ENCODE data around the gene ANKRD17.

Gene ANKRD17

DNA sequence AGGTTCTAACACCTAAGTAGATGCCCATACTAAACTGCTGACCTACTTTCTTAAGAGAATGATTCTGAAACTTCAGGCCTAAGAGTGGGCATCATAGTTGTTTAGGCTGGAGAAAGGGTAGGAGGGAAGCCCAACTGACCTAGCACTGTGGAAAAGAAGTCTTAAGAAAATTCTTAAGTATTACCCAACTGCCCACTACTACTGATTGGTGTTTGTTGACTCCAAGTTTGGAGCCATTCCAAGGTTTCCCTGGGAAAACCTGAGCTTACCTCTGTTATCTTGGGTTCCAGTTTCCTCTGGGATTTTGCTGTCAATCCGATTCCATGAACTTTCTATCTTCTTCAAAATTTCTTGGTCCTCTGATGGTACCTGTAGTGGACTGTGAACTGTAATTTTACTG, 23.9 kb downstream of the ANKRD17 start (continued):
- TF ChIP-seq ZNF600 (tag by site-specific recombination; IDR thresholded peaks at IDR 0.05), result no peak
- TF ChIP-seq, protein P1, sequence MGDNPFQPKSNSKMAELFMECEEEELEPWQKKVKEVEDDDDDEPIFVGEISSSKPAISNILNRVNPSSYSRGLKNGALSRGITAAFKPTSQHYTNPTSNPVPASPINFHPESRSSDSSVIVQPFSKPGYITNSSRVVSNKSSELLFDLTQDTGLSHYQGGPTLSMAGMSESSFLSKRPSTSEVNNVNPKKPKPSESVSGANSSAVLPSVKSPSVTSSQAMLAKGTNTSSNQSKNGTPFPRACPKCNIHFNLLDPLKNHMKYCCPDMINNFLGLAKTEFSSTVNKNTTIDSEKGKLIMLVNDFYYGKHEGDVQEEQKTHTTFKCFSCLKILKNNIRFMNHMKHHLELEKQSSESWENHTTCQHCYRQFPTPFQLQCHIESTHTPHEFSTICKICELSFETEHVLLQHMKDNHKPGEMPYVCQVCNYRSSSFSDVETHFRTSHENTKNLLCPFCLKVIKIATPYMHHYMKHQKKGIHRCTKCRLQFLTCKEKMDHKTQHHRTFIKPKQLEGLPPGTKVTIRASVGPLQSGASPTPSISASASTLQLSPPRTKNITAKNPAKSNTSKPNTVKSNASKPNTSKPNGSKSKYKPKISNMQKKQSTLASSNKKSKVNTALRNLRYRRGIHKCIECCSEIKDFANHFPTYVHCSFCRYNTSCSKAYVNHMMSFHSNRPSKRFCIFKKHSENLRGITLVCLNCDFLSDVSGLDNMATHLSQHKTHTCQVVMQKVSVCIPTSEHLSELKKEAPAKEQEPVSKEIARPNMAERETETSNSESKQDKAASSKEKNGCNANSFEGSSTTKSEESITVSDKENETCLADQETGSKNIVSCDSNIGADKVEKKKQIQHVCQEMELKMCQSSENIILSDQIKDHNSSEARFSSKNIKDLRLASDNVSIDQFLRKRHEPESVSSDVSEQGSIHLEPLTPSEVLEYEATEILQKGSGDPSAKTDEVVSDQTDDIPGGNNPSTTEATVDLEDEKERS (tag by site-specific recombination; IDR thresholded peaks at IDR 0.05), result no peak
- TF ChIP-seq KLF7 (tag by site-specific recombination; IDR thresholded peaks at IDR 0.05; ENCODE audit: borderline replicate concordance), result no peak
- TF ChIP-seq ZNF701 (tag by site-specific recombination; IDR thresholded peaks at IDR 0.05), result no peak
- no peak for TF ChIP-seq MYNN (tag by site-specific recombination; IDR thresholded peaks at IDR 0.05; ENCODE audit: borderline replicate concordance)
- TF ChIP-seq, protein P2, sequence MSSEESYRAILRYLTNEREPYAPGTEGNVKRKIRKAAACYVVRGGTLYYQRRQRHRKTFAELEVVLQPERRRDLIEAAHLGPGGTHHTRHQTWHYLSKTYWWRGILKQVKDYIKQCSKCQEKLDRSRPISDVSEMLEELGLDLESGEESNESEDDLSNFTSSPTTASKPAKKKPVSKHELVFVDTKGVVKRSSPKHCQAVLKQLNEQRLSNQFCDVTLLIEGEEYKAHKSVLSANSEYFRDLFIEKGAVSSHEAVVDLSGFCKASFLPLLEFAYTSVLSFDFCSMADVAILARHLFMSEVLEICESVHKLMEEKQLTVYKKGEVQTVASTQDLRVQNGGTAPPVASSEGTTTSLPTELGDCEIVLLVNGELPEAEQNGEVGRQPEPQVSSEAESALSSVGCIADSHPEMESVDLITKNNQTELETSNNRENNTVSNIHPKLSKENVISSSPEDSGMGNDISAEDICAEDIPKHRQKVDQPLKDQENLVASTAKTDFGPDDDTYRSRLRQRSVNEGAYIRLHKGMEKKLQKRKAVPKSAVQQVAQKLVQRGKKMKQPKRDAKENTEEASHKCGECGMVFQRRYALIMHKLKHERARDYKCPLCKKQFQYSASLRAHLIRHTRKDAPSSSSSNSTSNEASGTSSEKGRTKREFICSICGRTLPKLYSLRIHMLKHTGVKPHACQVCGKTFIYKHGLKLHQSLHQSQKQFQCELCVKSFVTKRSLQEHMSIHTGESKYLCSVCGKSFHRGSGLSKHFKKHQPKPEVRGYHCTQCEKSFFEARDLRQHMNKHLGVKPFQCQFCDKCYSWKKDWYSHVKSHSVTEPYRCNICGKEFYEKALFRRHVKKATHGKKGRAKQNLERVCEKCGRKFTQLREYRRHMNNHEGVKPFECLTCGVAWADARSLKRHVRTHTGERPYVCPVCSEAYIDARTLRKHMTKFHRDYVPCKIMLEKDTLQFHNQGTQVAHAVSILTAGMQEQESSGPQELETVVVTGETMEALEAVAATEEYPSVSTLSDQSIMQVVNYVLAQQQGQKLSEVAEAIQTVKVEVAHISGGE (tag by site-specific recombination; conservative IDR thresholded peaks at IDR 0.05; ENCODE audit: low read depth), result no peak
- no peak for TF ChIP-seq ZNF776 (tag by site-specific recombination; IDR thresholded peaks at IDR 0.05; ENCODE audit: borderline replicate concordance)
- TF ChIP-seq ZNF830 (tag by site-specific recombination; IDR thresholded peaks at IDR 0.05; ENCODE audit: low read depth), result no peak
- no peak for TF ChIP-seq ZNF530 (tag by site-specific recombination; IDR thresholded peaks at IDR 0.05; ENCODE audit: low read depth)
- no peak for TF ChIP-seq ZNF654 (tag by site-specific recombination; IDR thresholded peaks at IDR 0.05; ENCODE audit: low read depth)
- TF ChIP-seq, protein P3, sequence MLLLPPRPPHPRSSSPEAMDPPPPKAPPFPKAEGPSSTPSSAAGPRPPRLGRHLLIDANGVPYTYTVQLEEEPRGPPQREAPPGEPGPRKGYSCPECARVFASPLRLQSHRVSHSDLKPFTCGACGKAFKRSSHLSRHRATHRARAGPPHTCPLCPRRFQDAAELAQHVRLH (tag by site-specific recombination; IDR thresholded peaks at IDR 0.05), result no peak
- no peak for TF ChIP-seq KLF16 (tag by site-specific recombination; IDR thresholded peaks at IDR 0.05)
- no peak for TF ChIP-seq ZNF2 (tag by site-specific recombination; IDR thresholded peaks at IDR 0.05)
- TF ChIP-seq, protein P4, sequence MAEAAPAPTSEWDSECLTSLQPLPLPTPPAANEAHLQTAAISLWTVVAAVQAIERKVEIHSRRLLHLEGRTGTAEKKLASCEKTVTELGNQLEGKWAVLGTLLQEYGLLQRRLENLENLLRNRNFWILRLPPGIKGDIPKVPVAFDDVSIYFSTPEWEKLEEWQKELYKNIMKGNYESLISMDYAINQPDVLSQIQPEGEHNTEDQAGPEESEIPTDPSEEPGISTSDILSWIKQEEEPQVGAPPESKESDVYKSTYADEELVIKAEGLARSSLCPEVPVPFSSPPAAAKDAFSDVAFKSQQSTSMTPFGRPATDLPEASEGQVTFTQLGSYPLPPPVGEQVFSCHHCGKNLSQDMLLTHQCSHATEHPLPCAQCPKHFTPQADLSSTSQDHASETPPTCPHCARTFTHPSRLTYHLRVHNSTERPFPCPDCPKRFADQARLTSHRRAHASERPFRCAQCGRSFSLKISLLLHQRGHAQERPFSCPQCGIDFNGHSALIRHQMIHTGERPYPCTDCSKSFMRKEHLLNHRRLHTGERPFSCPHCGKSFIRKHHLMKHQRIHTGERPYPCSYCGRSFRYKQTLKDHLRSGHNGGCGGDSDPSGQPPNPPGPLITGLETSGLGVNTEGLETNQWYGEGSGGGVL (tag by site-specific recombination; IDR thresholded peaks at IDR 0.05), result no peak
- TF ChIP-seq ZNF837 (tag by site-specific recombination; IDR thresholded peaks at IDR 0.05), result no peak

DNA sequence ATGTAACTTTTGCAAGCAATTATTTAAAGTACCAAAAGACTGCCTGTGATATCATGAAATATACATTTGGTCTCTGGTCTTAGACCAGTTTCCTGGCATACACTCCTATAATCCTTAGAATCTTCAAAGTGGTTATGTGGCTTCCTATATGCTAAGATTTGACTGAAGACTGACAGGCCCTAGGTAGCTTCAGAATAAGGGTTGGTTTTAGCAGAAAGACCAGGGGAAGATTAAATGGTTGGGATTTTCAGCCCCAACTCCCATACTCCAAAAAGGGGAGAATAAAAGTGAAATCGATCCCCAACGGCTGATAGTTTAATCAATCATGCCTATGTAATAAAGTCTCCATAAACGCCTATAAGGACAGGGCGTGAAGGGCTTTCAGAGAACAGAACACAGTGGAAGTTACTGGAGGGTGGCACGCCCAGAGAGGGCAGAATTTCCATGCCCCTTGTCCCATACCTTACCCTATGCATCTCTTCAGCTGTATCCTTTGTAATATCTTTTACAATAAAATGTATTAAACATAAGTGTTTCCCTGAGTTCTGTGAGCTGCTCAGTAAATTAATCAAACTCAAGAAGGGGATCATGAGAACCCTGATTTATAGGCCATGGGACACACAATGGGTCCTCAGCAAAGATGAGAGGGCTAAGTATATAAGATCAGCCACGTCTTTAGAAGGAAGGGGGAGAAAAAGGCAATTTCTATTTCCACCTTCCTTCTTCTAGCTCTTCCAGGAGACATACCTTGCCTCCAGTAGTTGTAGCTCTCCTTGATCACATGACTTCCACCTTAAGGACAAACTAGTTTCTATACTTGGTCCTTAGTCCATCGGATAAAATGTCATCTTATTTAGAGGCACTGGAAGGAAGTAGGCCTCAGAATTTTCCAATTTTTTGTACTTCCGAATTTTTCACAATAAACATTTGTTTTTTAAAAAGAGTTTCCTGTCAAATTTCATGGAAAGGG, 26.8 kb downstream of the ANKRD17 start:
- no peak overlapping the region for H3K4me3 ChIP-seq (ENCODE audit: low read depth, low read length)
- ChIA-PET POLR2A (interaction anchor here (1.0 kb wide), 1 partner anchor 26 kb away, joined by 3 read pairs; no protein-coding TSS in a partner anchor), CTCF (interaction anchor here (1.0 to 1.5 kb wide), 2 partner anchors 9 to 25 kb away, joined by 3 to 5 read pairs; no protein-coding TSS in a partner anchor)
- no peaks in the 10 kb centered on the region for H3K4me1 ChIP-seq (ENCODE audit: control insufficient read depth, insufficient read depth, low read length)
- peaks cover 0 to 48% of the 10 kb centered on the region in 2 experiments; a peak in 1 of 3 replicates for H3K36me3 ChIP-seq (ENCODE audit: control insufficient read depth in 2 of 2, insufficient read depth in 1 of 2, low read length in 2 of 2)
- H3K9me3 ChIP-seq (ENCODE audit: control insufficient read depth, insufficient read depth, low read depth, low read length), result no peaks in the 10 kb centered on the region
- H3K27ac ChIP-seq (ENCODE audit: extremely low read depth, low read depth, low read length), result no peak overlapping the region
- no peak for TF ChIP-seq ZNF221 (tag by site-specific recombination; IDR thresholded peaks at IDR 0.05; ENCODE audit: borderline replicate concordance)
- no peak for TF ChIP-seq ZXDB (tag by site-specific recombination; IDR thresholded peaks at IDR 0.05)
- TF ChIP-seq, protein P5, sequence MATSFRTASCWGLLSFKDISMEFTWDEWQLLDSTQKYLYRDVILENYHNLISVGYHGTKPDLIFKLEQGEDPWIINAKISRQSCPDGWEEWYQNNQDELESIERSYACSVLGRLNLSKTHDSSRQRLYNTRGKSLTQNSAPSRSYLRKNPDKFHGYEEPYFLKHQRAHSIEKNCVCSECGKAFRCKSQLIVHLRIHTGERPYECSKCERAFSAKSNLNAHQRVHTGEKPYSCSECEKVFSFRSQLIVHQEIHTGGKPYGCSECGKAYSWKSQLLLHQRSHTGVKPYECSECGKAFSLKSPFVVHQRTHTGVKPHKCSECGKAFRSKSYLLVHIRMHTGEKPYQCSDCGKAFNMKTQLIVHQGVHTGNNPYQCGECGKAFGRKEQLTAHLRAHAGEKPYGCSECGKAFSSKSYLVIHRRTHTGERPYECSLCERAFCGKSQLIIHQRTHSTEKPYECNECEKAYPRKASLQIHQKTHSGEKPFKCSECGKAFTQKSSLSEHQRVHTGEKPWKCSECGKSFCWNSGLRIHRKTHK (tag by site-specific recombination; IDR thresholded peaks at IDR 0.05), result no peak
- TF ChIP-seq, protein P6, sequence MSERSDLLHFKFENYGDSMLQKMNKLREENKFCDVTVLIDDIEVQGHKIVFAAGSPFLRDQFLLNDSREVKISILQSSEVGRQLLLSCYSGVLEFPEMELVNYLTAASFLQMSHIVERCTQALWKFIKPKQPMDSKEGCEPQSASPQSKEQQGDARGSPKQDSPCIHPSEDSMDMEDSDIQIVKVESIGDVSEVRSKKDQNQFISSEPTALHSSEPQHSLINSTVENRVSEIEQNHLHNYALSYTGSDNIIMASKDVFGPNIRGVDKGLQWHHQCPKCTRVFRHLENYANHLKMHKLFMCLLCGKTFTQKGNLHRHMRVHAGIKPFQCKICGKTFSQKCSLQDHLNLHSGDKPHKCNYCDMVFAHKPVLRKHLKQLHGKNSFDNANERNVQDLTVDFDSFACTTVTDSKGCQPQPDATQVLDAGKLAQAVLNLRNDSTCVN (tag by site-specific recombination; optimal IDR thresholded peaks at IDR 0.05), result no peak
- TF ChIP-seq ZEB2 (tag by site-specific recombination; IDR thresholded peaks at IDR 0.05), result no peak
- TF ChIP-seq ZBTB7A (tag by site-specific recombination; IDR thresholded peaks at IDR 0.05; ENCODE audit: low read depth), result no peak
